OCI-LY7 (cell line): Measurements from ENCODE around the gene SEC61A2. TPM values are rescaled to one million over a fixed set of nuclear protein-coding genes. Genes with fewer than 3 reads are reported as not detected.
A peak's percentile ranks its signal among the peaks of the same experiment; 100 is the strongest.

Source experiments
- BruUV-seq: library from RNA; stranded (reverse); fragments of 400-500 nt; replicated peaks from 2 replicates; lab custom pipeline; 2021; lab: Mats Ljungman, UMichigan
- CTCF ChIA-PET: fragments of 300-600 bp; sonication (Branson Sonifier 250); formaldehyde crosslinking; loops from one replicate; lab custom pipeline; 2022; ENCODE audit warnings: antibody characterized with exemption; ENCODE audit not compliant: unreplicated experiment; lab: Charles Lee
- POLR2A ChIA-PET: fragments of 300-600 bp; sonication (Branson Sonifier 250); formaldehyde crosslinking; loops from one replicate; lab custom pipeline; 2022; ENCODE audit warnings: antibody characterized with exemption; lab: Charles Lee
- DNase-seq: peaks from one replicate; pipeline ENCODE4 v3.0.0-alpha.2; 2015; ENCODE audit warnings: low spot score
- H2AFZ ChIP-seq: fragments of 200-600 bp; sonication (generic), shearing (Covaris generic); 2 replicates; pipeline ENCODE4 v1.6.1; 2014; ENCODE audit warnings: mild to moderate bottlenecking, antibody characterized with exemption, low read length, moderate library complexity
- H3K27ac ChIP-seq: fragments of 200-600 bp; sonication (generic); 2 replicates; pipeline ENCODE4 v1.5.1; 2014; ENCODE audit warnings: mixed run types, low read depth, mild to moderate bottlenecking, moderate library complexity, low read length, inconsistent platforms; ENCODE audit not compliant: poor library complexity, severe bottlenecking
- H3K36me3 ChIP-seq: fragments of 200-600 bp; sonication (generic); 2 replicates; pipeline ENCODE4 v1.6.1; 2014; ENCODE audit warnings: mild to moderate bottlenecking, antibody characterized with exemption, low read length, moderate library complexity, mixed read lengths; ENCODE audit not compliant: insufficient read depth
- H3K4me1 ChIP-seq: fragments of 200-600 bp; sonication (generic); 2 replicates; pipeline ENCODE4 v1.5.1; 2014; ENCODE audit warnings: mild to moderate bottlenecking, low read length; ENCODE audit not compliant: insufficient read depth, poor library complexity, severe bottlenecking
- H3K4me2 ChIP-seq: fragments of 200-600 bp; sonication (generic); 2 replicates; pipeline ENCODE4 v1.6.1; 2014; ENCODE audit warnings: mild to moderate bottlenecking, low read length
- H3K4me3 ChIP-seq: fragments of 200-600 bp; sonication (generic); 2 replicates; pipeline ENCODE4 v1.5.1; 2014; ENCODE audit warnings: mild to moderate bottlenecking, low read depth, low read length; ENCODE audit not compliant: poor library complexity, severe bottlenecking
- H3K79me2 ChIP-seq: fragments of 200-600 bp; sonication (generic); 2 replicates; pipeline ENCODE4 v1.6.1; 2016; ENCODE audit warnings: low read depth, mild to moderate bottlenecking, low read length, moderate library complexity, mixed read lengths; ENCODE audit not compliant: insufficient read depth
- H3K9me2 ChIP-seq: fragments of 200-600 bp; sonication (generic); 2 replicates; pipeline ENCODE4 v1.6.1; 2016; ENCODE audit warnings: mild to moderate bottlenecking, low read length, mixed read lengths; ENCODE audit not compliant: insufficient read depth
- H3K9me3 ChIP-seq: fragments of 200-600 bp; sonication (generic); 2 replicates; pipeline ENCODE4 v1.6.1; 2014; ENCODE audit warnings: mild to moderate bottlenecking, mixed run types, low read length, mixed read lengths
- H4K20me1 ChIP-seq: fragments of 200-600 bp; sonication (generic); 2 replicates; pipeline ENCODE4 v1.6.1; 2014; ENCODE audit warnings: mild to moderate bottlenecking, antibody characterized with exemption, low read length, moderate library complexity, mixed read lengths; ENCODE audit not compliant: insufficient read depth
- EZH2phosphoT487 ChIP-seq: fragments of 200-600 bp; sonication (generic); IDR thresholded peaks from 2 replicates; pipeline ENCODE4 v1.6.1; 2018; ENCODE audit warnings: low read depth, borderline replicate concordance, mild to moderate bottlenecking, mixed run types, antibody characterized with exemption, low read length, moderate library complexity, mixed read lengths
- intact Hi-C: fragments of 100-400 bp; cut with micrococcal nuclease; formaldehyde crosslinking; loops from one replicate; pipeline ENCODE4 v1.10.0; 2022; ENCODE audit not compliant: unreplicated experiment
- total RNA-seq, 2 experiments: library from RNA; depleted of rRNA in 1 of 2; stranded (reverse); fragments of >200 nt in 1 of 2; shearing (Covaris generic) in 1 of 2; gene quantifications; 2 replicates each; pipeline ENCODE4 v1.2.3, GENCODE V29; 2014 to 2022
- TF ChIP-seq, protein P1 (sequence below): fragments of 200-600 bp; sonication (generic); conservative IDR thresholded peaks from 2 replicates; pipeline ENCODE4 v1.5.1; 2014; ENCODE audit warnings: mild to moderate bottlenecking, antibody characterized with exemption, low read length, moderate library complexity, mixed read lengths

Gene SEC61A2
- total RNA-seq, 2 experiments from 2014 or later, result 5.5 to 15.1 TPM

DNA sequence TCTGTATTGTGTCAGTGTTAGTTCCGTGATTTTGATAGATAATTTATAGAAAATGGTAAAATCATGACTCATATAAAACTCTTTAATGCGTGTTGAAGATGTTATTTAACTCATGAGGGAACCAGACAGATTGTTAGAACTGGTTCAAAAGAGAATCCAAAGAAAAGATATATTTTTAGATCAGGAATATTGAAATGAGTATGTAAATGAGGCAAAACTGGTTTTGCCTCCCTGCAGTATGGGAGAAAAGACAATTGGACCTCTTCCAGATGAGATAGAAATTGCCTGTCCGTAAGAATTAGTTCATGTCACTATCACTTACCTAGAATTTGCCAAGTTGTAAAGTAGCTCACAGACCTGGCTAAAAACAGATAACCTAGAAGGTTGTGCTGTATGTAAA lies 84.1 kb downstream of the SEC61A2 start:
- intact Hi-C loops, result no loop called here
- peaks cover 20% of the 10 kb centered on the region; the same call in 1 of the 2 replicates for H4K20me1 ChIP-seq
- H3K27ac ChIP-seq, result no peak overlapping the region
- no peak for DNase-seq
- no peak overlapping the region for H3K4me2 ChIP-seq
- no peak overlapping the region for H2AFZ ChIP-seq
- ChIA-PET CTCF (no interaction called here), POLR2A (interaction anchor here (2.2 kb wide), 1 partner anchor 18 kb away, joined by 10 read pairs; the partner anchor contains the start of genes CDC123 and NUDT5)
- peaks cover 97% of the 10 kb centered on the region for H3K36me3 ChIP-seq
- no TSS peak for BruUV-seq
- no peak overlapping the region for H3K4me3 ChIP-seq
- H3K4me1 ChIP-seq, result peaks cover 30% of the 10 kb centered on the region
- peaks cover 45% of the 10 kb centered on the region for H3K79me2 ChIP-seq
- no peaks in the 10 kb centered on the region for H3K9me3 ChIP-seq
- TF ChIP-seq, protein P1, sequence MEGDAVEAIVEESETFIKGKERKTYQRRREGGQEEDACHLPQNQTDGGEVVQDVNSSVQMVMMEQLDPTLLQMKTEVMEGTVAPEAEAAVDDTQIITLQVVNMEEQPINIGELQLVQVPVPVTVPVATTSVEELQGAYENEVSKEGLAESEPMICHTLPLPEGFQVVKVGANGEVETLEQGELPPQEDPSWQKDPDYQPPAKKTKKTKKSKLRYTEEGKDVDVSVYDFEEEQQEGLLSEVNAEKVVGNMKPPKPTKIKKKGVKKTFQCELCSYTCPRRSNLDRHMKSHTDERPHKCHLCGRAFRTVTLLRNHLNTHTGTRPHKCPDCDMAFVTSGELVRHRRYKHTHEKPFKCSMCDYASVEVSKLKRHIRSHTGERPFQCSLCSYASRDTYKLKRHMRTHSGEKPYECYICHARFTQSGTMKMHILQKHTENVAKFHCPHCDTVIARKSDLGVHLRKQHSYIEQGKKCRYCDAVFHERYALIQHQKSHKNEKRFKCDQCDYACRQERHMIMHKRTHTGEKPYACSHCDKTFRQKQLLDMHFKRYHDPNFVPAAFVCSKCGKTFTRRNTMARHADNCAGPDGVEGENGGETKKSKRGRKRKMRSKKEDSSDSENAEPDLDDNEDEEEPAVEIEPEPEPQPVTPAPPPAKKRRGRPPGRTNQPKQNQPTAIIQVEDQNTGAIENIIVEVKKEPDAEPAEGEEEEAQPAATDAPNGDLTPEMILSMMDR, result no peak
- TF ChIP-seq EZH2phosphoT487, result no peak
- no peaks in the 10 kb centered on the region for H3K9me2 ChIP-seq

DNA sequence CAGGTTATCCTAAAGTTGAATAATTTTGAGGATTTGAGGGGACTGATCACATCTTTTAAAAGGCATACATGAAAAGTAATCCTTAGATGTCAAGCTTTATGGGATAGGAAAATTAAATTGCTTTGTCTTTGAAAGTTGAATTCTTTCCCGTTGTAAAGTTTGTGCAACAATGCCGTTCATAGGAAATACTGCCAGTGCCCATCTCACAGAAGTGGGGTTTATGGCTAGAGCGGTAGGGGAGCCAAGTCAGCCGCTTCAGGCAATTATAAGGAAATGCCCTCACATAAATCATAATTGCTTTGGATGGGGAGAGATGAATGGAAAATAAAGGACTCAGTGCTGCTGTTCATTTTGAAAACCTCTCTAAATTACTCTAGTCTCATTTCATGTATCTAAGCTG lies 84.6 kb downstream of the SEC61A2 start:
- Histone ChIP-seq H2AFZ (no peak overlapping the region), H3K79me2 (peaks cover 40% of the 10 kb centered on the region), H3K4me1 (peaks cover 26% of the 10 kb centered on the region), H3K4me3 (no peak overlapping the region), H3K9me2 (no peaks in the 10 kb centered on the region), H3K9me3 (no peaks in the 10 kb centered on the region), H3K36me3 (peaks cover 97% of the 10 kb centered on the region), H3K27ac (no peak overlapping the region), H4K20me1 (peaks cover 17% of the 10 kb centered on the region; the same call in 1 of the 2 replicates), H3K4me2 (no peak overlapping the region)
- no peak for DNase-seq
- POLR2A ChIA-PET, result interaction anchor here (2.2 kb wide), 1 partner anchor 19 kb away, joined by 10 read pairs; the partner anchor contains the start of genes CDC123 and NUDT5
- no peak for TF ChIP-seq EZH2phosphoT487
- TF ChIP-seq, protein P1, result no peak
- BruUV-seq, result no TSS peak
- CTCF ChIA-PET, result interaction anchor here (1.2 kb wide), 1 partner anchor 19 kb away, joined by 3 read pairs; the partner anchor contains the start of genes CDC123 and NUDT5
- intact Hi-C loops, result no loop called here

DNA sequence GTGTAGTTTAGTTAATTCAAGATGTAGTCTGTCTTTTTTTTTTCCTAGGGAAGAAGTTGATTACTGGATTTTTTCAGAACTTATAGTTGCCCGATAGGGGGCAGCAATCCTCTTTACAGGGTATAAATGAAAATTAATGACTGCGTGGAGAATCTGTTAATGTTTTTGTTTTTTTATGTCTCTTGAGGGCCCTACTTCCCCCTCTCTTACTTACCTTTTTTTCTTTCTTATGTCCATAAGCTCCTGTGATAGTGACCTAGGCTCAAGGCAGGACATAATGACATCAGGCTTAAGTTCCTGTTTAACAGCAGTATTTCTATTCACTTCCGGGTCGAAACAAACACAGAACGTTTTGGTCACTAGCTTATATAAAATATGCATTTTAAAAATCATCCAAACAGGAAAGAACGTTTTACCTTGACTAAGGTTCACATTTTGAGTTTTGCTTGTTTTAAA lies 85.3 kb downstream of the SEC61A2 start:
- H3K79me2 ChIP-seq, result peaks cover 33% of the 10 kb centered on the region
- H3K27ac ChIP-seq, result peak overlapping the region; percentile 7
- H2AFZ ChIP-seq, result no peak overlapping the region; the same call in 1 of the 2 replicates
- no peaks in the 10 kb centered on the region for H3K9me2 ChIP-seq
- intact Hi-C loops, result no loop called here
- DNase-seq, result peak; percentile 76
- peaks cover 97% of the 10 kb centered on the region for H3K36me3 ChIP-seq
- peaks cover 17% of the 10 kb centered on the region; the same call in 1 of the 2 replicates for H4K20me1 ChIP-seq
- H3K9me3 ChIP-seq, result no peaks in the 10 kb centered on the region
- POLR2A ChIA-PET, result interaction anchor here (0.9 to 2.2 kb wide), 3 partner anchors 12 to 19 kb away, joined by 3 to 10 read pairs (median 3); partner anchors contain the start of genes CDC123 and NUDT5
- H3K4me1 ChIP-seq, result peaks cover 23% of the 10 kb centered on the region
- no peak overlapping the region for H3K4me3 ChIP-seq
- CTCF ChIA-PET, result interaction anchor here (1.2 kb wide), 1 partner anchor 19 kb away, joined by 3 read pairs; the partner anchor contains the start of genes CDC123 and NUDT5
- peak overlapping the region; percentile 42 for H3K4me2 ChIP-seq
- TF ChIP-seq EZH2phosphoT487, result no peak
- TF ChIP-seq, protein P1, result peak; percentile 100
- BruUV-seq, result no TSS peak
